HL-60/S4 (cell line): ENCODE measurements around the gene SSH2.

ENCODE experiments used
- in situ Hi-C: fragments of 300-500 bp; cut with MboI; formaldehyde crosslinking; loops from 2 replicates; pipeline ENCODE4 v1.14.3; 2022; ENCODE audit warnings: low sequenced_read_pairs

Gene SSH2

DNA sequence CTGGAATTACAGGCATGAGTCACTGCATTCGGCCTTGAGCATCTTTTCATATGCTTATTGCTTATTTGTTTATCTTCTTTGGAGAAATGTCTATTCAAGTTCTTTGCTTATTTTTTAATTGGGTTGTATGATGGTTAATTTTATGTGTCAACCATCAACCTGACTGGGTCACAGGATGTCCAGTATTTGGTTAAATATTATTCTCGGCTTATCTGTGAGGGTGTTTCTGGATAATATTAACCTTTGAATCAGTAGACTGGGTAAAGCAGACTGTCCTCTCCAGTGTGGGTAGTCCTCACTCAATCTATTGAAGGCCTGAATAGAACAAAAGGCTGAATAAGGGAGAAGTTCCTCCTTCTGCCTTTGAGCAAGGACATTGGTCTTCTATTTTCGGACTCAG, 142.0 kb downstream of the SSH2 start:
- in situ Hi-C loops: no loop called here

DNA sequence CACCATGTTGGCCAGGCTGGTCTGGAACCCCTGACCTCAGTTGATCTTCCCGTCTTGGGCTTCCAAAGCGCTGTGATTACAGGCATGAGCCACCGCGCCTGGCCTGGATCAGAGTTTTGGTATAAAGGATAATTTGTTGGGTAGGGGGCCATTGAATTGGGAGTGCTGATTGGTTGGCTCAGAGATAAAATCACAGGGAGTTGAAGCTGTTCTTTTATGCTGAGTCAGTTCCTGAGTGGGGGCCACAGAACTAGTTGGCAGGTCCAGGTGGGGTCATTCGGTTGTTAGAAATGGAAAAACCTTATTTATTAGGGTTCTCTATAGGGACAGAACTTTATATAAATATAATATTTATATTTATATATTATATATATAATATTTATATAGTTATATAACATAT, 147.1 kb downstream of the SSH2 start:
- in situ Hi-C loops: loop anchor here (5.0 kb wide), 1 partner anchor 141 kb away; no protein-coding TSS in a partner anchor

DNA sequence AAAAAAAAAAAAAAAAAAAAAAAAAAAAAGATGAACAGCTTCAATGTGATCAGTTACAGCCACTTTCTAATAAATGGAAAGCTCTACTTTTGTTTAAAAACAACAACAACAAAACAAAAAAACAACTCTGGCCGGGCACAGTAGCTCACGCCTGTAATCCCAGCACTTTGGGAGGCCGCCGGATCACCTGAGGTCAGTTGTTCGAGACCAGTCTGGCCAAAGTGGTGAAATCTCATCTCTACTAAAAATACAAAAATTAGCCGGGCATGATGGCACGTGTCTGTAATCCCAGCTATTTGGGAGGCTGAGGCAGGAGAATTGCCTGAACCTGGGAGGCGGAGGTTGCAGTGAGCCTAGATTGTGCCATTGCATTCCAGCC, 150.2 kb downstream of the SSH2 start:
- in situ Hi-C loops: loop anchor here (5.0 kb wide), 1 partner anchor 138 kb away; no protein-coding TSS in a partner anchor

DNA sequence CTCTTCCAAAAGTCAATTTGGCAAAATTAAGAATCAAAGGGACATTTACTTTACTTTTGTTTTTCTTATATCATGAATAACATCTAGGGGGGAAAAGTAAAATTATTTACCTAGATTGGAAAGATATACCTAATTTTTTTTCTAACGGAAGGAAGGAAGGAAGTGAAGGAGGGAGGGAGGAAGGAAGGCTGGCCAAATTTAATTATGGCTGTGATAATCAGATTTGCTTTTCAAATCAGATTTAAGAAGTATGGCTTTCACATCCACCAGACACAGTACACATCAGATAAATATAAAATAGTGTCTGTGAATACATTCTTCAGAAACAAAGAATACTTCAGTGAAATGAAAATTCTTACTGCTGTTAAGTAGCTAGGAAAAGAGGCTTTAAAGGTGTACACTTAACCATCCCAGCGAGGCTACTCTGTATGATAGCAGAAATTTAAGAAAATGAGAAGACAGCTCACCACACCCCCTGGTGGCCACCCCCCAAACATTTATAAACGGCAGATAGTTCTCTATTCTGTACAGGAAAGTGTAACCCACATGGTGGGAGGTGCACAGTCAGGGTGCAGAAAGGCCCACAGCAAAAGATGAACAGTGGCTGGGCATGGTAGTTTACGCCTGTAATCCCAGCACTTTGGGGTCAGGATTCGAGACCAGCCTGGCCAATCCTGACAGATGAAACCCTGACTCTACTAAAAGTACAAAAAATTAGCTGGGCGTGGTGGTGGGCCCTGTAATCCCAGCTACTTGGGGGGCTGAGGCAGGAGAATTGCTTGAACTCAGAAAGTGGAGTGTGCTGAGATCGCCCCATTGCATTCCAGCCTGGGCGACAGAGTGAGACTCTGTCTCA, 150.8 kb downstream of the SSH2 start:
- in situ Hi-C loops: no loop called here

DNA sequence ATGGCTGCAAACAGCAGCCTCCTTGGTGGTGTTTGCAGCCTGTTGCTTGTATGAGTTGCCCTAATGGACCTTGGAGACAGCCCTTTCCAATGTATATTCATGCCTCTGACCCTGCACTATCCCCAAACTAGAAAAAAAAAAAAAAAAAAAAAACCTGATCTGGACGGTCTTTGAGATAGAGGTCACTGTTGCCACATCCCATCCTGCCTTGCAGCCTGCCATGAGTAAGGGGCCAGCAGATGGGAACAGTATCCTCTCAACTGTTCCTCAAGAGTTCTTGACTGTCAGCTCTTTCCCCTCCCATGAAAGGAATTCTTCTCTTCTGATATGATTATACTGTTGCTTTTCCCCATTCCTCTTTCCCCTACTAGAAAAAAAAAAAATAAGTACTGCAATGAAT, 152.4 kb downstream of the SSH2 start:
- in situ Hi-C loops: no loop called here

DNA sequence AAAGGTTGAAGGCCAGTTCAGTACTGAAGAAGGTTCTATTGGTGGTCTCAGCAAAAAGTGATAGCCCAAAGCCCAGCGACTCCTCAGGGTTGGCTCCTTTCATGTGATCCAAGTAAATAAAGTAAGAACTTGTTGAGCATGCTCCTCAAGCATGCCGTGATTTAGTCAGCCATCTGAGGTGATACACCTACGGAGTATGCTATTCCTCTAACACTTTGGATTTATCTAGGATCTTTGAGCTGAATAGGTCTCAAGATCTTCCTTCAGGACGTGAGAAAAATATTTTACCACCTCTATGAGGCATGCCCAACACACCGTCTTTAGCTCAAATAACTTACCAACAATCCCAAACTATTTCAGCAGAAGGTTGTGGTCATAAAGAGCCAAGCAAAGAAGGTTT, 154.0 kb downstream of the SSH2 start:
- in situ Hi-C loops: no loop called here

DNA sequence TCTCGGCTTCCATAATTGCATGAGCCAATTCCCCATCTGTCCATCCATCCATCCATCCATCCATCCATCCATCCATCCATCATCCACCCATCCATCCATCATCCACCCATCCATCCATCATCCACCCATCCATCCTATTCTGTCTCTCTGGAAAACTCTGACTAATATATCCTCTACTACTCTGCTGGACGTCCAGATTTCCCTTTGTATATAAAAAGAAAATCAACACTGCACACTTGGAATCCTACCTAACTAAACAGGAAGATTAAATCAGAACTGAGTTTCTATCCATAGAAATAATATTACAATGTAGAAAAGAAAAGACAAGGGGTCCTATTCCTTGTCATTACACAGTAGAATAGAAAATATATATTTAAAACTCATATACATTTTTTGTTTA, 157.0 kb downstream of the SSH2 start:
- in situ Hi-C loops: no loop called here

DNA sequence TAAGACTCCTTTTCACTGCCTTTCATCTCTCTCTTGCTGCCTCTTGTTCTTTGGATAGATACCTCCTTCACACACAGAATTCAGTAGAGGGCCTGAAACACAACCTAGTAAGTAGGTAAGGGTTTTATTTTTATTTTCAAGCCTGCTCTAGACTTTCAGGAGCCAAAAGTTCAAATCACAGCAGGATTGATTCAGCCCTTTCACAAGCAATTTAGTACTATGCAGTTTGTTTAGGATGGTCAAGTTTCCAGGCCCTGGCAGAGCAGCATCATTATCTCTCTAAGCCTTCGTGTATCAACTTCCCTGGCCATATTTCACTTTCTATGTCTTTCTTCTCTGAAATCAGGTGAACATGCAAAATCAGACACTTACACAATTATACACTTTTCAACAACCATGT, 158.5 kb downstream of the SSH2 start:
- in situ Hi-C loops: no loop called here

DNA sequence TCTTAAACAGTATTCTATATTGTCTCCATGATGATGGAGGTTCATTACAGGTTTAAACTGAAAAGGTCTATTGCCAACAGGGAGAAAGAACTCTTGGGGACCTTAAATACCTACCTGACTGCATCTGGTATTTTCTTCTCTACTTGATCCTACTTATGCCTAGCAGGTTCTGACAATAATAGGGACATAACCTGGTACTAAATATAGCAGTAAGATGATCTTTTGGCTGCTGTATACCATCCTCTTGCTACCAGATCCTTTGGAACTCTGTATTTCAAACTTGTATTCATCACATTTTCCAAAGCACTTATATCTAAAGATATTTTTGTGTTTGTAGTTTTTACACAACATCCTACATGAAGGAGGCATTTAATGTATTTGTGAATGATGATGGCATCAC, 160.8 kb downstream of the SSH2 start:
- in situ Hi-C loops: no loop called here

DNA sequence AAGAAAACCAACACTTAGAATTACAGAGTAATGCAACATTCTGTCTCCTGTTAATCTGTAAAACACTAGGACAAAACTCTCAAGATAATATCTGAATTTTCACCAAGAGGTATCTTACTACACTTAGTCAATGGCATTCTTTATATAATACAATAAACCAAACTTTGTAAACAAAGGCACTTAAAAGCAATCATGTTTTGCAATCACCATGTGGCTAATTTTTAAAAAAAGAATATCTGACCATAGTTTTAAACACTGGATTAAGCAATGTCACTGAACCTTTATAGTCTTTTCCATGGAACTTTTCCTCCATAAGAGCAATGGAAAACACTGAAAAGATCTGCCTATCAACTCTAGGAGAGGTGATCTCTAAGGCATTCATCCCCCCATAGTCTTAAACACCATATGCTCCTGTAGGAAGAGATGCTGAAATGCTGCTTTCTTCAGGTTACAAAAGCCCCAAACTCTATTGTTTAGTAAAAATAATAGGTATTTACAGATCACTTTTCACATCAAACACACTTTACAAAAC, 163.2 kb downstream of the SSH2 start:
- in situ Hi-C loops: no loop called here

DNA sequence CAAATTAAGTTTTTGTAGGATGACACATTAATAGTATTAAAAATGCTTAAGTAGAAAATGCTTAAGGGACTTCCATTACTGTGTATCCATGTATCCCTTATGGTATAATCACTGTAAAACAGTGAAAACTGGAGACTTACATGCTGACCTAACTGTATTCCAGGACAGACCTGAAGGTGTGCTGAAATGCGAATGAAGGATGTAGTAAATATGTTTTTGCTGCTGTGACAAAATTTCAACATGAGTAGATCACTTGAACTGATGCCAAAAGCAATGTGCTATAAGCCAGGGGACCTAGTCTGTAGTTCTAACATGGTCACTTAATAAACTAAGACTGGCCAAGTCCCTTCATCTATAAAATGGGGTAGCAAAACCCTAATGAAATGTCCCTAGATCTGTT, 165.3 kb downstream of the SSH2 start:
- in situ Hi-C loops: no loop called here

DNA sequence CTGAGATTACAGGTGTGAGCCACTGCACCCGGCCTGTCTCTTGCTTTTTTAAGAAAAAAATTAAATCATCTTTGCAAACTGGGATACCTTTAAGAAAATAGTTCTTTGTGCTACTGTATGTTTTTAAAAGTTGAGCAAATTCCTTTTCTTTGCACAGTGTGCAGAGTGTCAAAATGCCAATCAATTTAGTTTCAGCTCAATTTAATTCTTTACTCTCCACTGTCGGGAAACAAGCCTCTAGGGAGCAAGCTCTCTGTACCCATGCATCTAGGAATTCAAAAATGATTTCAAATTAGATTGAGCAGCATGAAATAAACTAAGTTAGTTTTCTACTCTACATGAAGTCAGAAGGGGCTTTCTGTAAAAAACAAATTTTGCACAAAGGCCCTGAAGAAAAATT, 165.8 kb downstream of the SSH2 start:
- in situ Hi-C loops: no loop called here

DNA sequence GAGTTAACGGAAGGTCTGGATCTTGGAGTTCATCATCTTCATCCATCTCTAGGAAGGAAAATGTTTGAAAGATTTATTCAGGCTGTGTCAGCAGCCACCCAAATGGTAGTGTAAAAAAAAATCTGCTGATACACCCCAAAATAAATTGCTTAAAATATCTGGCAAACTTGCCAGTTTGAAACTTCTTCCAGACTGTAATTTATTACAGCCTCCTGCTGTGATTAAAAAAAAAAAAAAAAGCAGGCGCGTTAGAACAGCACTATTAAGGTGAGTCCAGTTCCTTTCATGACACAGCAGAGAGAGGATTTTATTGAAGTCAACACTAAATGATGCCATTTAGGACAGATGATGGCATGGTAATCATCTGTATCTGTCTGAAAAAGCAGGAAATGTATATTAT, 166.8 kb downstream of the SSH2 start:
- in situ Hi-C loops: no loop called here

DNA sequence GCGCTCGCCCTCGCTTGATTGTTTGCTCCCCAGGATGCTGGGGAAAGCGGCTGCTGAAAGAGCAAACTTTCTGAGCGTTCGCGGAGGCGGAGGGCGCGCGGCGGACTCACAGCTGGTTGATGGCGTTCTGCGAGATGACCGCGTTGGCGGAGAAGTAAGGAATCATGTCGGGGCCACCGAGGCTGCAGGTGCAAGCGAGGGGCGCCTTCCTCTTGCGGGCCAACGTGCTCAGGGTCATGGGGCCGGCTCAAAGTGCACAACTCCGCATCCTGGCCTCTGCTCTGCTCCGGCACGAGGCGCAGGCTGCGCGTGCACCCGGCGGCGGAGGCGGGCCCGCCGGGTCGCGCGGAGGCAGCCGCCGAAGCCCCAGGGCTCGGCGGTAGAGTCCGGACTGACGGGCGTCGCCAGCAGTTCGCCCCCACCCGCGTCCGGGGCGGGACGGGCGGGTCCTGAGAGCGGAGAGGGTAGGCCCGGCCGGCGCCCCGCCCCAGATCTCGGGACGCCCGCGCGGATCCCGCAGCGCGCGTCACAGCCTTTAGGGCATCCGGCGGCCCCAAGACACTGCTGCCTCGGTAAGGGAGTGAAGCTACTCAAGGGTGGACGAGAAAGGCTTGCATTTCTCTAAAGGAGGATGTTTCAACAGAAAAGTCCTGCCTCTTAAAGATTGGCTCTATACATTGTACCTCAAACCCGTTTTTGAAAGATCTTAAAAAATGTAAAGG, 168.8 kb downstream of the SSH2 start:
- in situ Hi-C loops: no loop called here

DNA sequence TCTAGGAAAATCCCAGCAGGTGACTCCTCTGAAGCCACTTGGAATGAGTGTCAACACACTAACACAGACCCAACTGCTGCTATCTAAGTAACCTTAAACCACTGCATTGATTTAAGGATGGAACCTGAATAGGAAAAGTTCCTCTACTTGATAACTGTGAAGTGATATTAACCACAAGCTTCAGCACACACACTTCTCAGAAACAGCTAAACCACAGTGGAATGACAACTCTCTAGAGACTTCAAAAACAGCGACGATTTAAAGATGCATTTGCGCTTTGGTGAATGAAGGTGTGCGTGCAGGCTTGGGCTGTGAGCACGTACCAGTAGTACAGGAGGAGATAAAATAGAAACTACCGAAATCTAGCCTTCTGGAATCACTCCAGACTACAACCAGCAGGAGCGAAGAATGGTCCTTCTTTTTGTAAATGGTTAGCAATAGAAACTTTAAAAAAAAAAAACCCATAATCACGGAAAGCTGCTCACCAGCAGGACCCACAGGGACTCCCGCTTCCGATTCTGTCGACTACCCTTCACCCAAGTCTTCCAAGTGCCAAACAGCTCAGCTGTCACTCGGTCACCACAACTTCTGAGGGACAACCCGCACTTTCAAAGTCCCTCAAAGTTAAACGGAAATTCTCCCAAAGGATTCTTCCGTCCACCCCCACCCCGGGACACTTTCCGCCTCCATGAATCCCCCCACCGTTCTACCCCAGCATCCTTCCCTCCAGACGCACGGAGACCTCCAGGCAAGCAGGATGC, 169.6 kb downstream of the SSH2 start:
- in situ Hi-C loops: no loop called here

DNA sequence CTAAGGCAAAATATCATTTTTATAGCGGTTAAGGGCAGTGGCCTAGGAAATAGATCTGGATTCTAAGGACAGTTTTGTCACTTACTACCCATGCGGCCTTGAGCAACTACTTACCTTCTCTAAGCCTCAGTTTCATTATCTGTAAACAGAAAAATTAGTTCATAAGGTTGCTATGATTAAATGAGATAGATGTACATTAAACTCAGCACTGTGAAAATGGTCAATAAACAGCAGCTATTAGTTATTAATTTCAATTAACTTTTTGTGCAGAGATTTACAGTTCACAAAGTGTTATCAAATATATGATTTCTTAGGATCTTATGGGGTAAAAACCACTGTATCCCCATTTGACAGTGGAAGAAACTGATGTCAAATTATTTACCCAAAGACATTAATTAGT, 171.8 kb downstream of the SSH2 start:
- in situ Hi-C loops: no loop called here

DNA sequence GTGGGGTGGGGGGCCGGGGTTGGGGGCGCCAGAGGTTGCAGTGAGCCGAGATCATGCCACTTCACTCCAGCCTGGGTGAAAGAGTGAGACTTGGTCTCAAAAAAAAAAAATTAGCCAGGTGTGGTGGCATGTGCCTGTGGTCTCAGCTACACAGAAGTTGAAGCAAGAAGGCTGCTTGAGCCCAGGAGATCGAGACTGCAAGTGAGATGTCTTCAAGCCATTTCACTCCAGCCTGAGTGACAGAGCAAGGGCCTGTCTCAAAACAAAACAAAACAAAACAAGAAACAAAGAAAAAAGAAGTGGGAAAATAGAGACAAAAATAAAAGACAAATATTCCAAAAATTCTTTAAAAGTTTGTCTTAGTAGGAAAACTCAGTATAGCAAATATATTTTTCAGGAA, 172.2 kb downstream of the SSH2 start:
- in situ Hi-C loops: no loop called here

DNA sequence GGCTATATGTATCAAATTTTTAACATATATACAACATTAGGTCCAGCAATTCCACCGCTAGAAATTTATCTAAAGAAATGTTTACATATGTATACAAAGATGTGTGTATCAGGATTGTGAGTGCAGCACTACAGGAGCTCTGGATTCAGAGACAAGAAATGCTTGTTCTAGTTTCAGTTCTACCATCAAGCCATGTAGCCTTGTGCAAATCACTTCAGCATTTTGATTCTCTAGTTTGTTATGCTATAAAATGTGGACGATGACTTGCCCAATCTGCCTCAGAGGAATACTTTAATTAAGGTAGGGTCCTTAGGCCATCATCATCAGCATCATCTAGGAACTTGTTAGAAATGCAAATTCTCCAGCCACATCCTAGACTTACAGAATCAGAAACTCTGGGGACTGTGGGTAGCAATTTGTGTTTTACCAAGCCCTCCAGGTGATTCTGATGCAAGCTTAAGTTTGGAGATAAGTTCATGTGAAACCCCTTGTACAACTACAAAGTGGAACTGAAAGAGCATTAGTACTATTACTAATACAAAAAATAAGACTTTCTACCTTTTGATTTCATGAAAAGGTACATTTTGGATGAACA, 176.1 kb downstream of the SSH2 start:
- in situ Hi-C loops: no loop called here

DNA sequence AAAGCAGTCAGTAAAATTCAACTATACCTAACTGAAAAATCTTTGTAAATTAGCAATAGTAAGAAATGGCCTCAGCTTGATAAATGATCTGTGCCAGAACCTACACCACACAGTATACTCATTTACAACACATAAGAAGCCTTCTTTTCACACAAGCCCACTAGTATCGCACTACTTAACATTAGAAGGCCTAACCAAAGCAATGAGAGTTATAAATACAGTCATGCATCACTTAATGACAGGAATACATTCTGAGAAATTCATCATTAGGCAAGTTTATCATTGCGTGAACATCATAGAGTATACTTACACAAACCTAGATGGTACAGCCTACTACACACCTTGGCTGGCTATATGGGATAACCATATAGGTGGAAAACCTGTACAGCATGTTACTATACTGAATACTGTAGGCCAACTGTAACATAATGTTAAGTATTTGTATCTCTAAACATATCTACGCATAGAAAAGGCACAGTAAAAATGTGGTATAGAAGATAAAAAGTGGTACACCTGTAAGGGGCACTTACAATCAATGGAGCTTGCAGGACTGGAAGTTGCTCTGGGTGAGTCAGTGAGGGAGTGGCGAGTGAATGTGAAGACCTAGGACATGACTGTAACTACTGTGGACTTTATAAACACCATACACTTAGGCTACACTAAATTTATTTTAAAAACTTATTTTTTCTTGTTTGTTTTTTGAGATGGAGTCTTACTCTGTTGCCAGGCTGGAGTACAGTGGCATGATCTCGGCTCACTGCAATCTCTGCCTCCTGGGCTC, 180.8 kb downstream of the SSH2 start:
- in situ Hi-C loops: no loop called here

DNA sequence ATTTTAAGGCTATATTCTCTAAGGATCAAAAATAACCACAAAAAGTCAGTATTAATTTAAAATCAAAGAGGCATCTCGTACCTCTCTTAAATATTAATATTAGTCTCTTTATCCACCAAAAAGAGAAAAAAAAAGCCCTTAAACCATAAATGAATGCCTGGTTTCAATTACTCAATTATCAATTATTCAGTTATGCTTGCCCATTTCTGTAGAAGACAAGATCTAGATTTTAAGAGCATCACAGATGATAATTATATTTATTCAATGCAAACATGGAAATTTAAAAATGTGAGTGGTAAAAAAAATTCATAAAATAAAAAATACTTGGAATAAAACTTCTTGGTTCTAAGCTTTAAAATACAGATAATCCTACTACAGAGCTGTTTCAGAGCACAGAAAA, 181.6 kb downstream of the SSH2 start:
- in situ Hi-C loops: no loop called here
